NCI-H510A treated with DMSO at 0.1 percent for 48 hours (cell line): Measurements from ENCODE around the gene GALNT2.

ENCODE experiments used
- DNase-seq: peaks from one replicate; lab custom pipeline; 2025; lab: John Stamatoyannopoulos, UW

The GALNT2 gene

GRCh38 chr1:230166366-230167132, 99.5 kb downstream of the GALNT2 start:
- no peak for DNase-seq

GRCh38 chr1:230167419-230167852, 100.4 kb downstream of the GALNT2 start:
- DNase-seq = peak; percentile 30

- no peak for DNase-seq
Observed at GRCh38 chr1:230169454-230170152, 102.6 kb downstream of the GALNT2 start.

- DNase-seq = no peak
Observed at GRCh38 chr1:230170153-230170547, 103.1 kb downstream of the GALNT2 start.

GRCh38 chr1:230170622-230171021, 103.6 kb downstream of the GALNT2 start:
- DNase-seq = peak; percentile 31

- no peak for DNase-seq
Observed at GRCh38 chr1:230171356-230172015, 104.4 kb downstream of the GALNT2 start.

GRCh38 chr1:230172016-230172537, 105.0 kb downstream of the GALNT2 start:
- DNase-seq = no peak

GRCh38 chr1:230173187-230173975, 106.3 kb downstream of the GALNT2 start:
- no peak for DNase-seq

GRCh38 chr1:230174041-230174440, 107.0 kb downstream of the GALNT2 start:
- no peak for DNase-seq

GRCh38 chr1:230174471-230175162, 107.6 kb downstream of the GALNT2 start:
- no peak for DNase-seq

- DNase-seq = no peak
Observed at GRCh38 chr1:230175163-230175747, 108.2 kb downstream of the GALNT2 start.

- no peak for DNase-seq
Observed at GRCh38 chr1:230175839-230176238, 108.8 kb downstream of the GALNT2 start.

GRCh38 chr1:230176326-230176725, 109.3 kb downstream of the GALNT2 start:
- DNase-seq = no peak

GRCh38 chr1:230176871-230177411, 109.9 kb downstream of the GALNT2 start:
- DNase-seq = peak; percentile 48

- DNase-seq = no peak
Observed at GRCh38 chr1:230179249-230179648, 112.2 kb downstream of the GALNT2 start.

- DNase-seq = peak; percentile 56
Observed at GRCh38 chr1:230185076-230186001, 118.3 kb downstream of the GALNT2 start.

GRCh38 chr1:230186003-230186863, 119.2 kb downstream of the GALNT2 start:
- peak; percentile 96 for DNase-seq

- DNase-seq = no peak
Observed at GRCh38 chr1:230186874-230187273, 119.8 kb downstream of the GALNT2 start.
